GM12878 (cell line): ENCODE results near the gene PPIF. TPM values are rescaled to one million over a fixed set of nuclear protein-coding genes. Genes with fewer than 3 reads are reported as not detected.

Experiments used
- ATAC-seq: fragments of 200-7000 bp; cut with Tn5 transposase; 3 replicates; pipeline ENCODE4 v1.9.1; 2020; ENCODE audit warnings: mild to moderate bottlenecking, moderate library complexity
- BruUV-seq: library from RNA; stranded (reverse); fragments of 400-500 nt; replicated peaks from 2 replicates; lab custom pipeline; 2021; lab: Mats Ljungman, UMichigan
- CTCF ChIA-PET: fragments of 300-600 bp; sonication (Branson Sonifier 250); formaldehyde crosslinking; extraction: SDS; loops from one replicate; lab custom pipeline; 2021; ENCODE audit warnings: inconsistent platforms; lab: Yijun Ruan, JAX
- POLR2A ChIA-PET: fragments of 350-600 bp; formaldehyde crosslinking; extraction: SDS; loops from one replicate; lab custom pipeline; 2021; ENCODE audit warnings: inconsistent platforms; lab: Charles Lee
- RAD21 ChIA-PET: fragments of 300-600 bp; sonication (Branson Sonifier 250); formaldehyde crosslinking; loops from one replicate; lab custom pipeline; 2023; ENCODE audit warnings: antibody characterized with exemption; ENCODE audit not compliant: unreplicated experiment; lab: Charles Lee
- SMC1A ChIA-PET: fragments of 300-600 bp; sonication (Branson Sonifier 250); formaldehyde crosslinking; loops from one replicate; lab custom pipeline; 2023; ENCODE audit not compliant: unreplicated experiment, uncharacterized antibody; lab: Charles Lee
- DNase-seq: peaks from one replicate; pipeline ENCODE4 v3.0.0-alpha.2; 2011; ENCODE audit warnings: low read depth, low spot score
- FAIRE-seq: peaks from 3 replicates; lab custom pipeline; 2011; peaks lifted over from hg19 to GRCh38; lab: Jason Lieb, UNC
- H2AFZ ChIP-seq: 2 replicates; pipeline ENCODE4 v1.6.0; 2011; ENCODE audit warnings: low read depth, low read length, control low read depth; ENCODE audit not compliant: control insufficient read depth
- H3K27ac ChIP-seq: 2 replicates; pipeline ENCODE4 v1.5.1; 2011; ENCODE audit warnings: control low read depth; ENCODE audit not compliant: control insufficient read depth, insufficient read depth
- H3K27me3 ChIP-seq, 2 experiments: replicated peaks in 1 of 2; 2 replicates each; pipeline versions ENCODE4 v1.6.0 to v1.6.1; 2011; ENCODE audit warnings: low read length in 1 of 2; ENCODE audit not compliant: control insufficient read depth in 2 of 2, insufficient read depth in 2 of 2
- H3K36me3 ChIP-seq, 2 experiments: 2 replicates each; pipeline ENCODE4 v1.5.1; 2011; ENCODE audit warnings: low read length in 1 of 2; ENCODE audit not compliant: control insufficient read depth in 2 of 2, insufficient read depth in 2 of 2
- H3K4me1 ChIP-seq: 2 replicates; pipeline ENCODE4 v1.6.1; 2011; ENCODE audit warnings: mild to moderate bottlenecking, low read length, moderate library complexity, mixed read lengths; ENCODE audit not compliant: control insufficient read depth, insufficient read depth
- H3K4me2 ChIP-seq: 2 replicates; pipeline ENCODE4 v1.6.0; 2011; ENCODE audit warnings: control low read depth; ENCODE audit not compliant: control insufficient read depth, insufficient read depth
- H3K4me3 ChIP-seq: fragments of 200-600 bp; sonication (generic); 2 replicates; pipeline ENCODE4 v1.5.1; 2016
- H3K79me2 ChIP-seq: 2 replicates; pipeline ENCODE4 v1.6.0; 2011; ENCODE audit warnings: low read length; ENCODE audit not compliant: control insufficient read depth, insufficient read depth
- H3K9ac ChIP-seq: 2 replicates; pipeline ENCODE4 v1.8.0; 2011; ENCODE audit warnings: low read length, control low read depth, mixed read lengths; ENCODE audit not compliant: control insufficient read depth, insufficient read depth
- H3K9me3 ChIP-seq: replicated peaks from 3 replicates; pipeline ENCODE4 v1.5.1; 2011; ENCODE audit warnings: mild to moderate bottlenecking, low read length; ENCODE audit not compliant: control insufficient read depth, insufficient read depth
- H4K20me1 ChIP-seq: 2 replicates; pipeline ENCODE4 v1.6.0; 2011; ENCODE audit not compliant: control insufficient read depth, insufficient read depth
- CEBPZ ChIP-seq: fragments of 150-350 bp; IDR thresholded peaks from 2 replicates; pipeline ENCODE4 v1.6.1; 2016; ENCODE audit warnings: low read depth, low read length
- EZH2 ChIP-seq: IDR thresholded peaks from 2 replicates; pipeline ENCODE4 v1.6.1; 2012; ENCODE audit warnings: low read depth, mild to moderate bottlenecking, control low read depth, inconsistent platforms, low read length, borderline replicate concordance; ENCODE audit not compliant: control insufficient read depth
- GATAD2B ChIP-seq: fragments of 450-650 bp; conservative IDR thresholded peaks from 2 replicates; pipeline ENCODE4 v1.6.1; 2017; ENCODE audit warnings: low read depth, mild to moderate bottlenecking, moderate library complexity
- HSF1 ChIP-seq: fragments of 150-350 bp; IDR thresholded peaks from 2 replicates; pipeline ENCODE4 v1.6.1; 2014; ENCODE audit warnings: mild to moderate bottlenecking, low read depth, low read length
- LARP7 ChIP-seq: fragments of 450-650 bp; IDR thresholded peaks from 2 replicates; pipeline ENCODE4 v1.6.1; 2017; ENCODE audit warnings: mild to moderate bottlenecking
- MEF2B ChIP-seq: fragments of 450-650 bp; IDR thresholded peaks from 2 replicates; pipeline ENCODE4 v1.6.1; 2018; ENCODE audit warnings: mild to moderate bottlenecking, moderate library complexity; ENCODE audit not compliant: partially characterized antibody, poor library complexity, severe bottlenecking
- SIN3A ChIP-seq: IDR thresholded peaks from 2 replicates; pipeline ENCODE4 v1.6.1; 2012; ENCODE audit warnings: low read depth, low read length, improper control_type of control experiment
- SREBF2 ChIP-seq: IDR thresholded peaks from 2 replicates; pipeline ENCODE4 v1.6.1; 2012; ENCODE audit warnings: mild to moderate bottlenecking, low read length
- WGBS: methylation state at CpG from one replicate; pipeline ENCODE4 v1.1.6; 2016; ENCODE audit warnings: low lambda C conversion rate; ENCODE audit not compliant: insufficient replicate concordance, insufficient coverage; ENCODE audit errors: missing lambda C conversion rate; 5-methylcytosine and 5-hydroxymethylcytosine counted together
- in situ Hi-C: fragments of 300-500 bp; cut with MboI; formaldehyde crosslinking; loops from 9 replicates; pipeline ENCODE4 v1.14.3; 2018; ENCODE audit warnings: mixed read lengths
- intact Hi-C: fragments of 100-400 bp; cut with micrococcal nuclease; formaldehyde crosslinking; loops from one replicate; pipeline ENCODE4 v1.14.2; 2022; ENCODE audit not compliant: unreplicated experiment
- polyA plus RNA-seq, 11 experiments: library from polyadenylated mRNA; depleted of rRNA in 4 of 11; unstranded in 6 of 11; stranded (reverse) in 5 of 11; fragments of >200 nt; fragmentation: Nextera tagmentation in 4 of 11; fragmentation: Illumina TruSeq in 1 of 11; extraction: Ambion mirVana in 4 of 11; extraction: Trizol in 1 of 11; gene quantifications; 1 replicate in 1 of 11; 2 replicates in 10 of 11; pipeline versions ENCODE4 v1.2.1 to v1.2.3, GENCODE V29; 2011 to 2016; ENCODE audit warnings: inconsistent platforms in 2 of 11, missing spikeins in 2 of 11, low read depth in 1 of 11
- total RNA-seq, 4 experiments: library from RNA; depleted of rRNA in 3 of 4; stranded (reverse); fragments of >200 nt in 3 of 4; fragmentation: Illumina TruSeq in 1 of 4; extraction: Trizol in 1 of 4; gene quantifications; 2 replicates each; pipeline versions ENCODE4 v1.2.1 to v1.2.3, GENCODE V29; 2013 to 2021
- TF ChIP-seq, protein P1 (sequence below): fragments of 450-650 bp; IDR thresholded peaks from 2 replicates; pipeline ENCODE4 v1.6.1; 2014; ENCODE audit warnings: mild to moderate bottlenecking

PPIF gene
- total and polyA plus RNA-seq, 10 of the 15 experiments (the other 5 are each of a cell fraction or from before 2014, with no cell fraction given), result 28.8 to 180 (median 128) TPM

DNA sequence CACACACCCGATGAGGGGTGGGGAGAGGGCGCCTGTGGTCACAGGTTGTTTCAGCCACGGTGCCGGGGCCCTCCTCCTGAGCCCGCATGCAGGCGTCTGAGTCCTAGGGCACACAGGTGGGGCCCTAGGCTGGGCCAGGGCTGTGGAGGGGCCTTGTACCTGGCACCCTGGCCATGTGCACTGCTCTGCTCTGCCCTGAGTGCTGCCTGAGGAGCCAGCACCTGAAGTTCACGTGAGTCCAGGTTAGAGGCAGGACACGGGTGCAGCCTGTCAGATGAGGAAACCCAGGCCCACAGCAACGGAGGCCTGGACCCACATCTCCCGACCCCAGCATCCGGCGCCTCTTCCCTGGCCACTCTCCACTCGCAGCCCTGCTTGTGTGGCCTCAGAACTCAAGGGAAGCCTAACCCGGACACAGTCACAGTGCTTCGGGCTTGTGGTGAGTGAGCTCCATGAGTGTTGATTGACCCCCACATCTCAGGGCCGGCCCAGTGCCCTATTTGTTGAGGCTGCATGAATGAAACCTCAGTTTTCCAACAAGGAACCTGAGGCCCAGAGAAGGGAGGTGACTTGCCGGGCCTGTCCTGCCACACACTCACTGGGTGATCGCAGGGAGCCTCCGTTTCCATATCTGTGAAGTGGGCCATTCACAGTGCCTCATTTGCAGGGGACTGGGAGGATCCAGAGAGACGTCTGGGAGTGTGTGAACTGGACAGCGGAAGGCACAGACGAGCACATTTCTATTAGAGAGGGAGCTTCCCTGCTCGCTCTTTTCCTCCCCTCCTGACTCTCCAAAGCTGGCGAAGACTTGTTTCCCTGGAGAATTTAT, 39.6 kb downstream of the PPIF start:
- no peak for ATAC-seq
- ChIA-PET SMC1A (interaction anchor here (1.4 kb wide), 1 partner anchor 13 kb away, joined by 6 read pairs; no protein-coding TSS in a partner anchor), CTCF (interaction anchor here (1.1 to 1.5 kb wide), 2 partner anchors 10 to 101 kb away, joined by 3 to 5 read pairs; no protein-coding TSS in a partner anchor), POLR2A (no interaction called here), RAD21 (interaction anchor here (1.8 kb wide), 1 partner anchor 13 kb away, joined by 6 read pairs; no protein-coding TSS in a partner anchor)
- DNase-seq, result no peak
- in situ Hi-C loops (no loop called here), intact Hi-C loops (no loop called here)
- no peak for TF ChIP-seq GATAD2B
- no peak for TF ChIP-seq SIN3A
- no peak for TF ChIP-seq HSF1
- no peak for TF ChIP-seq LARP7
- no peak for TF ChIP-seq CEBPZ
- TF ChIP-seq MEF2B, result no peak
- TF ChIP-seq EZH2, result no peak
- no peak for TF ChIP-seq SREBF2
- TF ChIP-seq, protein P1, sequence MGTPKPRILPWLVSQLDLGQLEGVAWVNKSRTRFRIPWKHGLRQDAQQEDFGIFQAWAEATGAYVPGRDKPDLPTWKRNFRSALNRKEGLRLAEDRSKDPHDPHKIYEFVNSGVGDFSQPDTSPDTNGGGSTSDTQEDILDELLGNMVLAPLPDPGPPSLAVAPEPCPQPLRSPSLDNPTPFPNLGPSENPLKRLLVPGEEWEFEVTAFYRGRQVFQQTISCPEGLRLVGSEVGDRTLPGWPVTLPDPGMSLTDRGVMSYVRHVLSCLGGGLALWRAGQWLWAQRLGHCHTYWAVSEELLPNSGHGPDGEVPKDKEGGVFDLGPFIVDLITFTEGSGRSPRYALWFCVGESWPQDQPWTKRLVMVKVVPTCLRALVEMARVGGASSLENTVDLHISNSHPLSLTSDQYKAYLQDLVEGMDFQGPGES, result no peak
- no TSS peak for BruUV-seq
- Histone ChIP-seq H3K36me3 (no peaks in the 10 kb centered on the region), H3K4me3 (no peak overlapping the region), H3K9ac (no peak overlapping the region), H3K4me2 (no peak overlapping the region), H3K79me2 (no peaks in the 10 kb centered on the region), H2AFZ (no peak overlapping the region), H3K27ac (no peak overlapping the region), H3K27me3 (peaks cover 0 to 2% of the 10 kb centered on the region in 2 experiments; a peak in 1 of 4 replicates), H3K9me3 (no peaks in the 10 kb centered on the region), H4K20me1 (no peaks in the 10 kb centered on the region), H3K4me1 (peaks cover 6% of the 10 kb centered on the region; the same call in 1 of the 2 replicates)
- FAIRE-seq, result no peak
- WGBS, result 42% methylated on average over 24 of the region's 24 CpGs
